DMS53 (cell line): ENCODE data around the gene UGT1A8.
"Not testable (repeated sequence)": the region's sequence is repeated elsewhere in the genome, so short reads cannot be mapped to it uniquely, and the experiment has no call there.

ENCODE experiments used
- DNase-seq: peaks from one replicate; lab custom pipeline; 2025; lab: John Stamatoyannopoulos, UW

UGT1A8 gene

GRCh38 chr2:233718552-233718951 lies 101.1 kb downstream of the UGT1A8 start, which contains the start of gene UGT1A4:
TSS of gene UGT1A4 (plus strand) at chr2:233718736. CDS start at chr2:233718821, 85 bp downstream.
- no peak for DNase-seq

- DNase-seq = no peak
Observed at GRCh38 chr2:233728723-233729301, 111.4 kb downstream of the UGT1A8 start, which contains the start of gene UGT1A3. TSS of gene UGT1A3 (plus strand) at chr2:233729042. CDS start at chr2:233729127, 85 bp downstream.

- peak; percentile 33 for DNase-seq
Observed at GRCh38 chr2:233736868-233737653, 119.6 kb downstream of the UGT1A8 start.

GRCh38 chr2:233740870-233741269 lies 123.4 kb downstream of the UGT1A8 start:
- no peak for DNase-seq

GRCh38 chr2:233743464-233744259 lies 126.2 kb downstream of the UGT1A8 start:
- no peak for DNase-seq

- DNase-seq = no peak
Observed at GRCh38 chr2:233745073-233745755, 127.8 kb downstream of the UGT1A8 start.

GRCh38 chr2:233745838-233746237 lies 128.4 kb downstream of the UGT1A8 start:
- DNase-seq = not testable (repeated sequence)

GRCh38 chr2:233746475-233747282 lies 129.2 kb downstream of the UGT1A8 start:
- DNase-seq = no peak

- no peak for DNase-seq
Observed at GRCh38 chr2:233747283-233747544, 129.8 kb downstream of the UGT1A8 start.

- not testable (repeated sequence) for DNase-seq
Observed at GRCh38 chr2:233750689-233751088, 133.3 kb downstream of the UGT1A8 start.

- DNase-seq = not testable (repeated sequence)
Observed at GRCh38 chr2:233751212-233752009, 134.0 kb downstream of the UGT1A8 start.

GRCh38 chr2:233754872-233755611 lies 137.6 kb downstream of the UGT1A8 start:
- DNase-seq = no peak

- no peak for DNase-seq
Observed at GRCh38 chr2:233756429-233757081, 139.1 kb downstream of the UGT1A8 start.

- no peak for DNase-seq
Observed at GRCh38 chr2:233758141-233758540, 140.7 kb downstream of the UGT1A8 start.

- DNase-seq = no peak
Observed at GRCh38 chr2:233758849-233759248, 141.4 kb downstream of the UGT1A8 start.

GRCh38 chr2:233760043-233760442 lies 142.6 kb downstream of the UGT1A8 start, which contains the start of gene UGT1A1:
TSS of gene UGT1A1 (plus strand) at chr2:233760270. CDS start at chr2:233760288, 18 bp downstream.
- peak; percentile 29 for DNase-seq

GRCh38 chr2:233761040-233761769 lies 143.8 kb downstream of the UGT1A8 start:
- DNase-seq = no peak

- no peak for DNase-seq
Observed at GRCh38 chr2:233764264-233764663, 146.8 kb downstream of the UGT1A8 start.
